Left lung (tissue), 10 donors: ENCODE results near the gene FXYD1. TPM values are rescaled to one million over a fixed set of nuclear protein-coding genes. Genes with fewer than 3 reads are reported as not detected.

Source experiments
- ATAC-seq: fragments of 200-7000 bp; cut with Tn5 transposase; one replicate; pipeline ENCODE4 v1.9.1; 2020; ENCODE audit warnings: moderate library complexity
- DNase-seq, 4 donors: peaks; one replicate each; pipeline ENCODE4 v3.0.0-alpha.2; 2013 to 2020
- H3K27ac ChIP-seq, 2 donors: fragments of 200-600 bp; sonication (generic) in 1 of 2; one replicate each; pipeline versions ENCODE4 v1.5.0 to v1.8.0; 2020 to 2021
- H3K27me3 ChIP-seq, 2 donors: fragments of 200-600 bp; sonication (generic) in 1 of 2; one replicate each; pipeline versions ENCODE4 v1.5.0 to v1.8.0; 2020 to 2021
- H3K36me3 ChIP-seq, 2 donors: fragments of 200-600 bp; sonication (generic) in 1 of 2; one replicate each; pipeline versions ENCODE4 v1.5.0 to v1.8.0; 2020 to 2021
- H3K4me1 ChIP-seq, 2 donors: fragments of 200-600 bp; one replicate each; pipeline ENCODE4 v1.8.0; 2021
- H3K4me3 ChIP-seq, 2 donors: fragments of 200-600 bp; sonication (generic) in 1 of 2; one replicate each; pipeline versions ENCODE4 v1.5.0 to v1.8.0; 2020 to 2021; ENCODE audit warnings: mild to moderate bottlenecking in 1 of 2
- H3K9me3 ChIP-seq, 2 donors: fragments of 200-600 bp; sonication (generic) in 1 of 2; one replicate each; pipeline versions ENCODE4 v1.5.0 to v1.8.0; 2020 to 2021
- intact Hi-C, 2 donors: fragments of 100-400 bp; cut with DNase I; formaldehyde crosslinking; loops; one replicate each; pipeline versions ENCODE4 v1.11.2 to v1.14.2; 2022
- polyA plus RNA-seq, 6 donors: library from polyadenylated mRNA; unstranded; fragments of 120-200 nt; gene quantifications; one replicate each; pipeline ENCODE4 v1.2.1, GENCODE V29; 2013; ENCODE audit not compliant: insufficient read length in 6 of 6
- total RNA-seq, 2 donors: library from RNA; stranded (reverse); fragmentation: NEBNext Ultra II Directional; extraction: Animal tissue kit (Norgen Biotek cat#: 25700); gene quantifications; one replicate each; pipeline ENCODE4 v1.2.1, GENCODE V29; 2021
- TF ChIP-seq, protein P1 (sequence below), 2 donors: fragments of 200-600 bp; sonication (generic) in 1 of 2; IDR thresholded peaks; one replicate each; pipeline versions ENCODE4 v1.5.0 to v1.8.0; 2021; ENCODE audit warnings: antibody characterized with exemption in 2 of 2
- donor health status: DM: no; HTN: yes; CAD: no.
- donor health status: DM: no; HTN: no; CAD: no.

The FXYD1 gene
- total and polyA plus RNA-seq, 8 donors, result 20.1 to 67.0 (median 53.1) TPM

DNA sequence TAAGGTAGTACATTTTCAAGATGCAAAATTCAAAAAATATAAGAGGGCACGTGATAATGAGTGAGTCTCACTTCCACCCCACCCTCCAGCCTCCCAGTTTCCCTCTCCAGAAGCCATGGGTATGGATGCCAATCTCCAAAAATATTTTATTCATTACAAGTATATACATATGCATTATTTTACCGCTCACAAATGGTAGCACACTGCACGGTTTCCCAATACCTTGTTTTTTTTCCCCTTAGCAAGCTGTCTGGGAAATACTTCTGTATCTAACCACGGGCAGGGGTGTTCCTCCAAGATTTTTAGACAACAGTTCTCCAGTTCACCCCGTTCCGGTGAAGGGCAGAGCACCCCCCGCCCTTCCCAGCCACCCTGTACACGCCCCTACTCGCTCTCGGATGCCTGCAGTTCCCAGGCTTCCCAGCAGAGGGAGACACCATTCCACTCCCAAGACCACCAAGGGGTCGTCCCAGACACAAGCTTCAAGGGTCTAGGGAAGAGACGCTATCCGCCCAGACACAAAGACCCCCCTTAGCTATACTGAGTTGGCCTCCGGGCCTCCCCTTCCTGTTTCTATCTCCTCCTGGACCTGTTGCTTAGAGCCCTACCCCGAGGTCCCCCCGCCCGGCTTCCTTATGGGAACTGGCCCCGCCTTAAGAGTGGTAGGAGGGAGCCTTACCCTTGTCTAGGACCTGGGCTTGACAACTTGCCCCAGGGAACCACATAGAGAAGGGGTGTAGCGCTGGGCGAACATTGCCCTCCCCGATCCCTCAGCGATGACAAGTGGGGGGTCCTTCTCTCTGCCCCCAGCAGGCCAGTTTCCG, 24.1 kb upstream of the FXYD1 start:
- ATAC-seq (peak; percentile 71), DNase-seq (peak; percentile 56 to 86 (median 84))
- H3K4me1 ChIP-seq, result peaks cover 0 to 18% of the 10 kb centered on the region in 2 donors
- peaks cover 0 to 4% of the 10 kb centered on the region in 2 donors for H3K27me3 ChIP-seq
- intact Hi-C loops, result no loop called here
- H3K27ac ChIP-seq, result peak overlapping the region; percentile 45 to 53
- peak overlapping the region; percentile 10 to 41 for H3K4me3 ChIP-seq
- no peaks in the 10 kb centered on the region for H3K9me3 ChIP-seq
- no peaks in the 10 kb centered on the region for H3K36me3 ChIP-seq
- TF ChIP-seq, protein P1, sequence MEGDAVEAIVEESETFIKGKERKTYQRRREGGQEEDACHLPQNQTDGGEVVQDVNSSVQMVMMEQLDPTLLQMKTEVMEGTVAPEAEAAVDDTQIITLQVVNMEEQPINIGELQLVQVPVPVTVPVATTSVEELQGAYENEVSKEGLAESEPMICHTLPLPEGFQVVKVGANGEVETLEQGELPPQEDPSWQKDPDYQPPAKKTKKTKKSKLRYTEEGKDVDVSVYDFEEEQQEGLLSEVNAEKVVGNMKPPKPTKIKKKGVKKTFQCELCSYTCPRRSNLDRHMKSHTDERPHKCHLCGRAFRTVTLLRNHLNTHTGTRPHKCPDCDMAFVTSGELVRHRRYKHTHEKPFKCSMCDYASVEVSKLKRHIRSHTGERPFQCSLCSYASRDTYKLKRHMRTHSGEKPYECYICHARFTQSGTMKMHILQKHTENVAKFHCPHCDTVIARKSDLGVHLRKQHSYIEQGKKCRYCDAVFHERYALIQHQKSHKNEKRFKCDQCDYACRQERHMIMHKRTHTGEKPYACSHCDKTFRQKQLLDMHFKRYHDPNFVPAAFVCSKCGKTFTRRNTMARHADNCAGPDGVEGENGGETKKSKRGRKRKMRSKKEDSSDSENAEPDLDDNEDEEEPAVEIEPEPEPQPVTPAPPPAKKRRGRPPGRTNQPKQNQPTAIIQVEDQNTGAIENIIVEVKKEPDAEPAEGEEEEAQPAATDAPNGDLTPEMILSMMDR (IDR thresholded peaks at IDR 0.05), result peak; percentile 92 to 97

GRCh38 chr19:35115177-35115951, 23.3 kb upstream of the FXYD1 start, which contains the start of gene FXYD3:
Gene FXYD3 (plus strand): TSS chr19:35115823. CDS start chr19:35119377, 3,554 bp downstream.
- Histone ChIP-seq H3K9me3 (no peaks in the 10 kb centered on the region), H3K4me3 (peak within 1 kb of the TSS; percentile 24 to 41), H3K4me1 (peaks cover 0 to 25% of the 10 kb centered on the region in 2 donors), H3K36me3 (no peaks in the 10 kb centered on the region), H3K27me3 (no peaks in the 10 kb centered on the region), H3K27ac (peak within 1 kb of the TSS; percentile 53)
- ATAC-seq (peak; percentile 6), DNase-seq (no peak)
- TF ChIP-seq, protein P1 (IDR thresholded peaks at IDR 0.05), result no peak
- intact Hi-C loops, result no loop called here

DNA sequence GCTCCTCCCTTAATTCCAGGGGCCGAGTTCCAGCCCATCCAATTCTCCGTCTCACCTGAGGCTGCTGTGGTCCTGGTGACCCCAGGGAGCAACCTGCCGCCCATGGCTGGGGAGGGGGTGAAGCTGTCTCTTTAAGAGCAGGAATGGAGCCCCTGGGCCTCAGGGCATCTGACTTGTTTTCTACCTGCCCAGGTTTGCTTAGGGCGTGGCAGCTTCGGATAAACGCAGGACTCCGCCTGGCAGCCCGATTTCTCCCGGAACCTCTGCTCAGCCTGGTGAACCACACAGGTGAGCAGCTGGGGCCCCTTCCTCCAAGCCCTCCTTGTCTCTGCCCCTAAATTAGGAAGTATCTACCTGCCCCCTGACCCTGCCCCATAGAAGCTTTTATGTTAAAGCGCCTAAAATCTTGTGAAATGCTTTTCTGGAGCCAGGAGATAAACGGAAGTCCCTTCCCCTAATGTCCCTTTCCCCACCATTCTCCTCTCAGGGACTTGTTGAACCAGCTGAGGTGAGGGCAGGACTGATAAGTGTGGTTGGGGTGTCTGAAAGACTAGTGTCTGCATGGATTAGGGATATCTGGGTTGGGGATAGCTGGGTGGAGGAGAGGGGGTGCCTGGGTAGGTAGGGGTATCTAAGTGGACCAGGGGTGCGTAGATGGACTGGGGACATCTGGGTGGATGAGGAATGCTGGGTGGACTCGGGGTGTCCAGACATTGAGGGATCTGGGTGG, 22.4 kb upstream of the FXYD1 start:
- DNase-seq, result peak in 1 of 4 donors; percentile 74
- Histone ChIP-seq H3K27ac (peak overlapping the region; percentile 53), H3K4me1 (peaks cover 0 to 26% of the 10 kb centered on the region in 2 donors), H3K4me3 (peak overlapping the region; percentile 24 to 41), H3K36me3 (no peaks in the 10 kb centered on the region), H3K9me3 (no peaks in the 10 kb centered on the region), H3K27me3 (no peaks in the 10 kb centered on the region)
- intact Hi-C loops, result no loop called here
- peak; percentile 40 for ATAC-seq
- TF ChIP-seq, protein P1 (IDR thresholded peaks at IDR 0.05), result no peak

DNA sequence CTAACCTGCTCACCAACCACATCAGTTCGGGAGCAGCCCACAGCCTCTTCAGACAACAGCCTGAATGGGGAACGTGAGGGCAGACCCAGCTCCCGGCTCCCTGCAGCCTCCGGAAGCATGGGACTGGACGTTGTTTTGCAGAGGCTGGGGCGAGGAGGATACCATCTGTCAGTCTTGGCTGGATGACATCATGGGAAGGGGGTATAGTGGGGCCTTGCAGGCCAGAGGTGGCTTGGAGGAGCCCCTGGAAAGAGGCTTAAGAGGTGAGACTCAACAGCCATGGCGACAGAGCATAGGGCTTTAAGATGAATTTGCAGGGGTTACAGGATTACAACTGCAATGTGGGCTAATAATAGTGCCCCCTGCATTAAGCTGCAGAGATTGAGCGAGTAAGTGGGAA, 21.5 kb upstream of the FXYD1 start:
- H3K36me3 ChIP-seq, result no peaks in the 10 kb centered on the region
- intact Hi-C loops, result no loop called here
- ATAC-seq (peak; percentile 1), DNase-seq (no peak)
- TF ChIP-seq, protein P1 (IDR thresholded peaks at IDR 0.05), result no peak
- peak overlapping the region; percentile 24 to 41 for H3K4me3 ChIP-seq
- H3K27ac ChIP-seq, result peak overlapping the region in 1 of 2 donors; percentile 53
- H3K27me3 ChIP-seq, result no peaks in the 10 kb centered on the region
- no peaks in the 10 kb centered on the region for H3K9me3 ChIP-seq
- peaks cover 0 to 26% of the 10 kb centered on the region in 2 donors for H3K4me1 ChIP-seq
